ENCODE measurements around the gene BTD.

- no peak for TF ChIP-seq POLR2A (IDR thresholded peaks at IDR 0.05; ENCODE audit: extremely low read depth, insufficient read length)
- TF ChIP-seq CTCF (IDR thresholded peaks at IDR 0.05; ENCODE audit: low read depth, low read length): no peak
Measured at GRCh38 chr3:15635121-15635661, 33.6 kb downstream of the BTD start.

Data from NB4 (cell line).